Lower lobe of right lung (tissue), 2 donors: Measurements from ENCODE around the gene CDH7. TPM values are rescaled to one million over a fixed set of nuclear protein-coding genes. Genes with fewer than 3 reads are reported as not detected.

Source experiments
- ATAC-seq, 2 donors: fragments of 200-7000 bp; cut with Tn5 transposase; one replicate each; pipeline ENCODE4 v1.9.1; 2020 to 2022; ENCODE audit warnings: mild to moderate bottlenecking in 2 of 2, moderate library complexity in 2 of 2
- DNase-seq: peaks from one replicate; pipeline ENCODE4 v3.0.0-alpha.2; 2020
- H3K27ac ChIP-seq: fragments of 200-600 bp; one replicate; pipeline ENCODE4 v1.8.0; 2022
- H3K27me3 ChIP-seq: fragments of 200-600 bp; one replicate; pipeline ENCODE4 v1.8.0; 2022; ENCODE audit warnings: low read depth
- H3K36me3 ChIP-seq: fragments of 200-600 bp; one replicate; pipeline ENCODE4 v1.8.0; 2022; ENCODE audit warnings: mild to moderate bottlenecking
- H3K4me1 ChIP-seq: fragments of 200-600 bp; one replicate; pipeline ENCODE4 v1.8.0; 2022
- H3K4me3 ChIP-seq: fragments of 200-600 bp; one replicate; pipeline ENCODE4 v1.8.0; 2022; ENCODE audit warnings: mild to moderate bottlenecking
- H3K9me3 ChIP-seq: fragments of 200-600 bp; one replicate; pipeline ENCODE4 v1.8.0; 2022
- CTCF ChIP-seq: fragments of 200-600 bp; IDR thresholded peaks from one replicate; pipeline ENCODE4 v1.8.0; 2022; ENCODE audit warnings: antibody characterized with exemption, mild to moderate bottlenecking
- intact Hi-C: fragments of 100-400 bp; cut with DNase I; formaldehyde crosslinking; loops from one replicate; pipeline ENCODE4 v1.11.0; 2022
- total RNA-seq: library from RNA; stranded (reverse); fragmentation: NEBNext Ultra II Directional; extraction: Animal tissue kit (Norgen Biotek cat#: 25700); gene quantifications from one replicate; pipeline ENCODE4 v1.2.1, GENCODE V29; 2021
- donor health status: DM: no; HTN: yes; CAD: no; lungs with severe emphysema.

Gene CDH7
- total RNA-seq, 1 donor from 2014 or later = not detected

- Histone ChIP-seq H3K9me3 (no peaks in the 10 kb centered on the region), H3K27ac (no peak overlapping the region), H3K27me3 (no peaks in the 10 kb centered on the region), H3K36me3 (no peaks in the 10 kb centered on the region), H3K4me1 (no peaks in the 10 kb centered on the region), H3K4me3 (no peak overlapping the region)
- ATAC-seq = no peak
- intact Hi-C loops = no loop called here
- DNase-seq = no peak
- TF ChIP-seq CTCF = no peak
Measured at GRCh38 chr18:65907281-65907680, 156.5 kb downstream of the CDH7 start.

GRCh38 chr18:65919018-65919417, 168.2 kb downstream of the CDH7 start:
- Histone ChIP-seq H3K4me3 (no peak overlapping the region), H3K27me3 (no peaks in the 10 kb centered on the region), H3K36me3 (no peaks in the 10 kb centered on the region), H3K27ac (no peak overlapping the region), H3K9me3 (no peaks in the 10 kb centered on the region), H3K4me1 (no peaks in the 10 kb centered on the region)
- intact Hi-C loops = no loop called here
- no peak for ATAC-seq
- TF ChIP-seq CTCF = no peak
- no peak for DNase-seq

- Histone ChIP-seq H3K9me3 (no peaks in the 10 kb centered on the region), H3K4me3 (no peak overlapping the region), H3K36me3 (no peaks in the 10 kb centered on the region), H3K27me3 (no peaks in the 10 kb centered on the region), H3K27ac (no peak overlapping the region), H3K4me1 (no peaks in the 10 kb centered on the region)
- TF ChIP-seq CTCF = no peak
- intact Hi-C loops = no loop called here
- DNase-seq = no peak
- ATAC-seq = no peak
Measured at GRCh38 chr18:65919663-65920062, 168.9 kb downstream of the CDH7 start.

- DNase-seq (no peak), ATAC-seq (no peak)
- Histone ChIP-seq H3K9me3 (no peaks in the 10 kb centered on the region), H3K4me3 (no peak overlapping the region), H3K36me3 (no peaks in the 10 kb centered on the region), H3K27ac (no peak overlapping the region), H3K4me1 (no peaks in the 10 kb centered on the region), H3K27me3 (no peaks in the 10 kb centered on the region)
- intact Hi-C loops = no loop called here
- no peak for TF ChIP-seq CTCF
Measured at GRCh38 chr18:65922103-65922502, 171.3 kb downstream of the CDH7 start.

GRCh38 chr18:65924904-65925303, 174.1 kb downstream of the CDH7 start:
- H3K36me3 ChIP-seq = no peaks in the 10 kb centered on the region
- H3K4me1 ChIP-seq = no peaks in the 10 kb centered on the region
- H3K27me3 ChIP-seq = no peaks in the 10 kb centered on the region
- H3K27ac ChIP-seq = no peak overlapping the region
- no peak overlapping the region for H3K4me3 ChIP-seq
- intact Hi-C loops = no loop called here
- no peaks in the 10 kb centered on the region for H3K9me3 ChIP-seq
- TF ChIP-seq CTCF = no peak
- no peak for ATAC-seq
- no peak for DNase-seq

- Histone ChIP-seq H3K4me3 (no peak overlapping the region), H3K27me3 (no peaks in the 10 kb centered on the region), H3K27ac (no peak overlapping the region), H3K9me3 (no peaks in the 10 kb centered on the region), H3K4me1 (no peaks in the 10 kb centered on the region), H3K36me3 (no peaks in the 10 kb centered on the region)
- ATAC-seq (no peak), DNase-seq (no peak)
- TF ChIP-seq CTCF = no peak
- intact Hi-C loops = no loop called here
Measured at GRCh38 chr18:65934874-65935273, 184.1 kb downstream of the CDH7 start.
